Ishikawa (cell line): ENCODE results near the gene ZBTB40.

Source experiments
- CEBPB ChIP-seq: IDR thresholded peaks from 2 replicates; pipeline ENCODE4 v1.6.1; 2012
- CREB1 ChIP-seq: IDR thresholded peaks from 2 replicates; pipeline ENCODE4 v1.6.1; 2012; ENCODE audit warnings: low read depth
- EP300 ChIP-seq: IDR thresholded peaks from 2 replicates; pipeline ENCODE4 v1.6.1; 2012; ENCODE audit warnings: borderline replicate concordance
- FOXM1 ChIP-seq: IDR thresholded peaks from 2 replicates; pipeline ENCODE4 v1.6.1; 2012; ENCODE audit warnings: low read depth, borderline replicate concordance
- RAD21 ChIP-seq: IDR thresholded peaks from 2 replicates; pipeline ENCODE4 v1.6.1; 2012; ENCODE audit warnings: low read depth
- TAF1 ChIP-seq: IDR thresholded peaks from 2 replicates; pipeline ENCODE4 v1.6.1; 2012; ENCODE audit warnings: low read depth, mild to moderate bottlenecking
- TEAD4 ChIP-seq: IDR thresholded peaks from 2 replicates; pipeline ENCODE4 v1.6.1; 2012
- YY1 ChIP-seq: IDR thresholded peaks from 2 replicates; pipeline ENCODE4 v1.6.1; 2012; ENCODE audit warnings: low read depth
- ZBTB7A ChIP-seq: IDR thresholded peaks from 2 replicates; pipeline ENCODE4 v1.6.1; 2012; ENCODE audit warnings: low read depth
- TF ChIP-seq, protein P1 (sequence below): IDR thresholded peaks from 2 replicates; pipeline ENCODE4 v1.6.1; 2012; ENCODE audit warnings: low read depth, mild to moderate bottlenecking
- TF ChIP-seq, protein P2 (sequence below): IDR thresholded peaks from 2 replicates; pipeline ENCODE4 v1.6.1; 2012

The ZBTB40 gene

DNA sequence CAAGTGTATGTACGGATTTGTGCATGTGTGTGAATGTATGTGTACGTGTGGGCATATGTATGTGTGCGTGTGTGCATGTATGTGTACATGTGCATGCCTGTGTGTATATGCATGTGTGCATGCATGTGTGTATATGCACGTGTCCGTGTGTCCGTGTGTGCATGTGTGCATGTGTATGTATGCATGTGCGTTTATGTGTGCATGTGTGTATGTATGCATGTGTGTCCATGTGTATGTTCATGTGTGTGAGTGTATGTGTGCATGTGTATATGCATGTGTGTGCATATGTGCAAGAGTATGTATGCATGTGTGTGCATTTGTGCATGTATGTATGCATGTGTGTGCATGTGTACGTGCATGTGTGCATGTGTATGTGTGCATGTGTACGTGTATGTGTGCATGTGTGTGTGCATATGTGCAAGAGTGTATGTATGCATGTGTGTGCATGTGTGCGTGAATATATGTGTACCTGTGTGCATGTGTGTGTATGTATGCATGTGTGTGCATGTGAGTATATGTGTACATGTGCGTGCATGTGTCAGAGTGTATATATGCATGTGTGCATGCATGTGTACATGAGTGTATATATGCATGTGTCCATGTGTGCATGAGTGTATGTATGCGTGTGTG, 127.2 kb downstream of the ZBTB40 start:
- TF ChIP-seq ZBTB7A = no peak
- no peak for TF ChIP-seq CREB1
- TF ChIP-seq CEBPB = no peak
- no peak for TF ChIP-seq TEAD4
- no peak for TF ChIP-seq TAF1
- no peak for TF ChIP-seq YY1
- no peak for TF ChIP-seq RAD21
- TF ChIP-seq, protein P1, sequence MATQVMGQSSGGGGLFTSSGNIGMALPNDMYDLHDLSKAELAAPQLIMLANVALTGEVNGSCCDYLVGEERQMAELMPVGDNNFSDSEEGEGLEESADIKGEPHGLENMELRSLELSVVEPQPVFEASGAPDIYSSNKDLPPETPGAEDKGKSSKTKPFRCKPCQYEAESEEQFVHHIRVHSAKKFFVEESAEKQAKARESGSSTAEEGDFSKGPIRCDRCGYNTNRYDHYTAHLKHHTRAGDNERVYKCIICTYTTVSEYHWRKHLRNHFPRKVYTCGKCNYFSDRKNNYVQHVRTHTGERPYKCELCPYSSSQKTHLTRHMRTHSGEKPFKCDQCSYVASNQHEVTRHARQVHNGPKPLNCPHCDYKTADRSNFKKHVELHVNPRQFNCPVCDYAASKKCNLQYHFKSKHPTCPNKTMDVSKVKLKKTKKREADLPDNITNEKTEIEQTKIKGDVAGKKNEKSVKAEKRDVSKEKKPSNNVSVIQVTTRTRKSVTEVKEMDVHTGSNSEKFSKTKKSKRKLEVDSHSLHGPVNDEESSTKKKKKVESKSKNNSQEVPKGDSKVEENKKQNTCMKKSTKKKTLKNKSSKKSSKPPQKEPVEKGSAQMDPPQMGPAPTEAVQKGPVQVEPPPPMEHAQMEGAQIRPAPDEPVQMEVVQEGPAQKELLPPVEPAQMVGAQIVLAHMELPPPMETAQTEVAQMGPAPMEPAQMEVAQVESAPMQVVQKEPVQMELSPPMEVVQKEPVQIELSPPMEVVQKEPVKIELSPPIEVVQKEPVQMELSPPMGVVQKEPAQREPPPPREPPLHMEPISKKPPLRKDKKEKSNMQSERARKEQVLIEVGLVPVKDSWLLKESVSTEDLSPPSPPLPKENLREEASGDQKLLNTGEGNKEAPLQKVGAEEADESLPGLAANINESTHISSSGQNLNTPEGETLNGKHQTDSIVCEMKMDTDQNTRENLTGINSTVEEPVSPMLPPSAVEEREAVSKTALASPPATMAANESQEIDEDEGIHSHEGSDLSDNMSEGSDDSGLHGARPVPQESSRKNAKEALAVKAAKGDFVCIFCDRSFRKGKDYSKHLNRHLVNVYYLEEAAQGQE = no peak
- TF ChIP-seq, protein P2, sequence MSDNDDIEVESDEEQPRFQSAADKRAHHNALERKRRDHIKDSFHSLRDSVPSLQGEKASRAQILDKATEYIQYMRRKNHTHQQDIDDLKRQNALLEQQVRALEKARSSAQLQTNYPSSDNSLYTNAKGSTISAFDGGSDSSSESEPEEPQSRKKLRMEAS = no peak

DNA sequence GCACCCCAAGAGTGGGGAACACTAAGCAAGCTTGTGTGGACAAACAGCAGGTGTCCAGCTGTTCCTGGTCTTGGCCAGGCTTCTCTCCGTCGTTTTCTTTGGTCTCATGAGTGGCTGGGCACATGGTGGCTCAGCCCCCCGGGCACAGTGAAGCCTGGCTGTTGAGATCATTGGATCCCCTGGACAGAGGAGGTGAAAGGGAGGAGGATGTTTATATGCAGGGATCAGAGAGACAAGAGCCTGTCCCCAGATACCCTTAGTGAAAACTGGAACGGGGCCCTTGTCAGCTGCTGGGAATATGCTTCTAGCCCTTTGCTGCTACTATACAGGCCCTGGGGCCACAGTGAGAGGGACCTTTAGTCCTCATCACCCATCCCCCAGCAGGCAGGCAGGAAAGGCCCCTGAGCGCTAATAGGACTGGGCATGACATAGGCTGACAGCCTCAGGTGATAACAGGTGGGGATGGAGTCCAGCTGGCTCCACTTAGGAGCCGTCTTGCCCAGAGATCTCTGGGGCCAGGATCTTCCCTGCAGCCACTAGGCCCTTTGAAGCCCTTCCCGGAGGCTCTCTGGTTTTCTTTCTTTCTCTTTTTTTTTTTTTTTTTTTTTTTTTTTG, 128.0 kb downstream of the ZBTB40 start:
- TF ChIP-seq, protein P2 = no peak
- TF ChIP-seq FOXM1 (no peak), EP300 (no peak), CREB1 (no peak), CEBPB (no peak)
- TF ChIP-seq, protein P1 = no peak
